NCI-H460 (cell line): ENCODE measurements around the gene RMC1. TPM values are rescaled to one million over a fixed set of nuclear protein-coding genes. Genes with fewer than 3 reads are reported as not detected.

Experiments
- DNase-seq: peaks from one replicate; pipeline ENCODE4 v3.0.0-alpha.2; 2016; ENCODE audit warnings: low read depth; ENCODE audit errors: extremely low read depth
- total RNA-seq: library from RNA; depleted of rRNA; stranded (reverse); fragments of >200 nt; shearing (Covaris generic); gene quantifications from 2 replicates; pipeline ENCODE4 v1.2.3, GENCODE V29; 2014

The RMC1 gene
- total RNA-seq, 1 experiment from 2014 or later, result 37.7 TPM

GRCh38 chr18:23529604-23530003 is 26.3 kb downstream of the RMC1 start:
- no peak for DNase-seq

GRCh38 chr18:23530195-23530594 is 26.9 kb downstream of the RMC1 start:
- no peak for DNase-seq

- no peak for DNase-seq
Observed at GRCh38 chr18:23531912-23532311, 28.6 kb downstream of the RMC1 start.

GRCh38 chr18:23532848-23533247 is 29.5 kb downstream of the RMC1 start:
- no peak for DNase-seq

- DNase-seq, result no peak
Observed at GRCh38 chr18:23534276-23534675, 31.0 kb downstream of the RMC1 start.

GRCh38 chr18:23536204-23536603 is 32.9 kb downstream of the RMC1 start:
- DNase-seq, result no peak

GRCh38 chr18:23537274-23537673 is 34.0 kb downstream of the RMC1 start:
- no peak for DNase-seq

GRCh38 chr18:23538001-23538400 is 34.7 kb downstream of the RMC1 start:
- DNase-seq, result no peak

GRCh38 chr18:23538870-23539269 is 35.6 kb downstream of the RMC1 start:
- no peak for DNase-seq

GRCh38 chr18:23539296-23539695 is 36.0 kb downstream of the RMC1 start:
- DNase-seq, result no peak

- no peak for DNase-seq
Observed at GRCh38 chr18:23539911-23540525, 36.7 kb downstream of the RMC1 start.

- DNase-seq, result no peak
Observed at GRCh38 chr18:23540867-23541266, 37.6 kb downstream of the RMC1 start.

GRCh38 chr18:23541349-23542093 is 38.2 kb downstream of the RMC1 start:
- no peak for DNase-seq

GRCh38 chr18:23542461-23542860 is 39.1 kb downstream of the RMC1 start:
- DNase-seq, result no peak

- no peak for DNase-seq
Observed at GRCh38 chr18:23545247-23545789, 42.0 kb downstream of the RMC1 start.

GRCh38 chr18:23547306-23547705 is 44.0 kb downstream of the RMC1 start:
- no peak for DNase-seq

GRCh38 chr18:23547846-23548245 is 44.5 kb downstream of the RMC1 start:
- no peak for DNase-seq

GRCh38 chr18:23548275-23548674 is 45.0 kb downstream of the RMC1 start:
- no peak for DNase-seq

- no peak for DNase-seq
Observed at GRCh38 chr18:23548719-23549118, 45.4 kb downstream of the RMC1 start.

GRCh38 chr18:23550898-23551297 is 47.6 kb downstream of the RMC1 start:
- DNase-seq, result no peak

- DNase-seq, result no peak
Observed at GRCh38 chr18:23551978-23552377, 48.7 kb downstream of the RMC1 start.

- DNase-seq, result no peak
Observed at GRCh38 chr18:23552505-23552904, 49.2 kb downstream of the RMC1 start.
